GM19452 (cell line): Measurements from ENCODE around the gene DTX3L.
A peak's percentile ranks its signal among the peaks of the same experiment; 100 is the strongest.
"Not testable (repeated sequence)": the region's sequence is repeated elsewhere in the genome, so short reads cannot be mapped to it uniquely, and the experiment has no call there.

ENCODE experiments used
- ATAC-seq: cut with Tn5 transposase; IDR thresholded peaks from one replicate; pipeline ENCODE4 v1.9.1; 2021; ENCODE audit not compliant: unreplicated experiment

DTX3L gene

GRCh38 chr3:122560680-122561079 is 3.5 kb upstream of the DTX3L start:
- ATAC-seq, result no peak

GRCh38 chr3:122562923-122563716 is 1.0 kb upstream of the DTX3L start:
- no peak for ATAC-seq

- ATAC-seq, result peak; percentile 13
These were observed 467 bp upstream of the DTX3L start for GRCh38 chr3:122563717-122564025.

GRCh38 chr3:122568131-122568530 is 4.0 kb downstream of the DTX3L start:
- ATAC-seq, result not testable (repeated sequence)

GRCh38 chr3:122568755-122569154 is 4.6 kb downstream of the DTX3L start:
- no peak for ATAC-seq

- ATAC-seq, result no peak
These were observed 8.8 kb downstream of the DTX3L start for GRCh38 chr3:122572940-122573412.

- peak; percentile 79 for ATAC-seq
These were observed 12.2 kb downstream of the DTX3L start for GRCh38 chr3:122576174-122576940.

GRCh38 chr3:122577409-122578031 is 13.4 kb downstream of the DTX3L start, which contains the start of gene PARP15:
Gene PARP15 (plus strand): TSS chr3:122577650. CDS start chr3:122577668, 18 bp downstream.
- ATAC-seq, result no peak

- ATAC-seq, result no peak
These were observed 14.1 kb downstream of the DTX3L start for GRCh38 chr3:122578069-122578740.

- ATAC-seq, result no peak
These were observed 16.3 kb downstream of the DTX3L start for GRCh38 chr3:122580470-122580869.

- no peak for ATAC-seq
These were observed 17.5 kb downstream of the DTX3L start for GRCh38 chr3:122581622-122582021.

- no peak for ATAC-seq
These were observed 18.3 kb downstream of the DTX3L start for GRCh38 chr3:122582390-122582789.

- ATAC-seq, result no peak
These were observed 22.0 kb downstream of the DTX3L start for GRCh38 chr3:122586098-122586497.

GRCh38 chr3:122586773-122587485 is 22.8 kb downstream of the DTX3L start:
- no peak for ATAC-seq

- ATAC-seq, result no peak
These were observed 23.4 kb downstream of the DTX3L start for GRCh38 chr3:122587572-122587971.

GRCh38 chr3:122589297-122589696 is 25.2 kb downstream of the DTX3L start:
- no peak for ATAC-seq

GRCh38 chr3:122590610-122591009 is 26.5 kb downstream of the DTX3L start:
- ATAC-seq, result no peak

- no peak for ATAC-seq
These were observed 29.9 kb downstream of the DTX3L start for GRCh38 chr3:122594025-122594424.

GRCh38 chr3:122598151-122598550 is 34.0 kb downstream of the DTX3L start:
- no peak for ATAC-seq

- ATAC-seq, result no peak
These were observed 34.4 kb downstream of the DTX3L start for GRCh38 chr3:122598556-122598955.
